Measurements from ENCODE around the gene PHACTR3. TPM values are rescaled to one million over a fixed set of nuclear protein-coding genes. Genes with fewer than 3 reads are reported as not detected.

PHACTR3 gene
- total RNA-seq, 1 experiment from 2014 or later, result not detected

GRCh38 chr20:59737816-59738215, 133.5 kb downstream of the PHACTR3 start:
- TF ChIP-seq ZNF274 (IDR thresholded peaks at IDR 0.05; ENCODE audit: low read depth, low read length) (no peak), SRF (IDR thresholded peaks at IDR 0.05; ENCODE audit: low read depth) (no peak), CTCF (IDR thresholded peaks at IDR 0.05 in 2 of 3, conservative IDR thresholded peaks at IDR 0.05 in 1 of 3; ENCODE audit: borderline replicate concordance in 1 of 3, insufficient read depth in 1 of 3, low read depth in 2 of 3, low read length in 2 of 3) (no peak), ATF3 (IDR thresholded peaks at IDR 0.05) (no peak), TCF7L2 (IDR thresholded peaks at IDR 0.05; ENCODE audit: borderline replicate concordance, extremely low read depth, insufficient read depth, insufficient read length) (no peak), POLR2AphosphoS5 (IDR thresholded peaks at IDR 0.05; ENCODE audit: low read depth, low read length) (no peak), POLR2A (IDR thresholded peaks at IDR 0.05; ENCODE audit: borderline replicate concordance, extremely low read depth, insufficient read depth, insufficient read length) (no peak), CBX3 (IDR thresholded peaks at IDR 0.05; ENCODE audit: low read depth) (no peak), SP1 (IDR thresholded peaks at IDR 0.05; ENCODE audit: low read depth) (no peak), ZFX (IDR thresholded peaks at IDR 0.05) (no peak), EZH2phosphoT487 (IDR thresholded peaks at IDR 0.05; ENCODE audit: borderline replicate concordance) (no peak), CEBPB (IDR thresholded peaks at IDR 0.05; ENCODE audit: low read depth) (no peak), EZH2 (IDR thresholded peaks at IDR 0.05) (no peak), RAD21 (IDR thresholded peaks at IDR 0.05; ENCODE audit: low read depth) (no peak), REST (IDR thresholded peaks at IDR 0.05; ENCODE audit: low read depth) (no peak)
- H3K4me1 ChIP-seq (ENCODE audit: control insufficient read depth in 1 of 2, insufficient read depth in 2 of 2, low read length in 2 of 2), result no peaks in the 10 kb centered on the region
- ChIA-PET POLR2A (no interaction called here), RAD21 (ENCODE audit: low non-redundant PET in 1 of 2, low total read pairs in 2 of 2, uncharacterized antibody in 2 of 2, unreplicated experiment in 2 of 2) (no interaction called here), CTCF (no interaction called here)
- ATAC-seq (no peak), DNase-seq (ENCODE audit: low read depth, low spot score) (no peak)
- H3K9me3 ChIP-seq (ENCODE audit: control insufficient read depth in 1 of 2, insufficient read depth in 1 of 2, low read depth in 1 of 2, low read length in 2 of 2), result no peaks in the 10 kb centered on the region
- no peaks in the 10 kb centered on the region for H3K36me3 ChIP-seq (ENCODE audit: control insufficient read depth in 1 of 2, insufficient read depth in 2 of 2, low read length in 2 of 2)
- H3K9ac ChIP-seq (ENCODE audit: low read length), result no peak overlapping the region
- H2AFZ ChIP-seq (ENCODE audit: low read depth, low read length, poor library complexity, severe bottlenecking), result no peak overlapping the region
- no peak overlapping the region for H3K27ac ChIP-seq (ENCODE audit: low read depth, low read length)
- H3K4me2 ChIP-seq (ENCODE audit: low read length), result no peak overlapping the region
- BruUV-seq (replicated peaks), result no TSS peak
- intact Hi-C loops (cut with micrococcal nuclease), result no loop called here
- H3K79me2 ChIP-seq (ENCODE audit: insufficient read depth, low read length), result no peaks in the 10 kb centered on the region
- H3K27me3 ChIP-seq (ENCODE audit: insufficient read depth, low read length), result peaks cover 24% of the 10 kb centered on the region
- no peaks in the 10 kb centered on the region for H3K9me2 ChIP-seq (ENCODE audit: insufficient read depth)
- H4K20me1 ChIP-seq (ENCODE audit: insufficient read depth), result no peaks in the 10 kb centered on the region
- H3K4me3 ChIP-seq (replicated peaks in 1 of 2; ENCODE audit: low read depth in 1 of 2, low read length in 2 of 2), result no peak overlapping the region

Data from HCT116 (cell line).